ENCODE data around the gene XYLB.

XYLB gene

GRCh38 chr3:38308456-38308855, 38.1 kb upstream of the XYLB start:
- Histone ChIP-seq H3K9me3 (no peaks in the 10 kb centered on the region), H3K36me3 (peaks cover 0 to 4% (median 0%) of the 10 kb centered on the region in 3 donors), H3K4me1 (no peaks in the 10 kb centered on the region), H3K4me3 (no peak overlapping the region), H3K27ac (no peak overlapping the region), H3K27me3 (no peaks in the 10 kb centered on the region)
- intact Hi-C loops (cut with DNase I; ENCODE audit: low total_unique reads), result no loop called here
- TF ChIP-seq CTCF (IDR thresholded peaks at IDR 0.05), result no peak
- DNase-seq, result no peak

GRCh38 chr3:38311476-38311875, 35.1 kb upstream of the XYLB start:
- intact Hi-C loops (cut with DNase I; ENCODE audit: low total_unique reads), result no loop called here
- H3K27ac ChIP-seq, result no peak overlapping the region

GRCh38 chr3:38311941-38312340, 34.6 kb upstream of the XYLB start:
- intact Hi-C loops (cut with DNase I; ENCODE audit: low total_unique reads), result no loop called here
- TF ChIP-seq CTCF (IDR thresholded peaks at IDR 0.05), result no peak

More at GRCh38 chr3:38311476-38311875, 35.1 kb upstream of the XYLB start:
- no peak for DNase-seq
- H3K36me3 ChIP-seq, result no peaks in the 10 kb centered on the region
- H3K27me3 ChIP-seq, result no peaks in the 10 kb centered on the region
- no peaks in the 10 kb centered on the region for H3K9me3 ChIP-seq
- no peaks in the 10 kb centered on the region for H3K4me1 ChIP-seq
- no peak overlapping the region for H3K4me3 ChIP-seq
- no peak for TF ChIP-seq CTCF (IDR thresholded peaks at IDR 0.05)

GRCh38 chr3:38312356-38312755, 34.2 kb upstream of the XYLB start:
- Histone ChIP-seq H3K27me3 (no peaks in the 10 kb centered on the region), H3K4me3 (no peak overlapping the region), H3K36me3 (no peaks in the 10 kb centered on the region), H3K4me1 (no peaks in the 10 kb centered on the region), H3K9me3 (no peaks in the 10 kb centered on the region), H3K27ac (no peak overlapping the region)
- intact Hi-C loops (cut with DNase I; ENCODE audit: low total_unique reads), result no loop called here
- TF ChIP-seq CTCF (IDR thresholded peaks at IDR 0.05), result no peak
- DNase-seq, result no peak

More at GRCh38 chr3:38311941-38312340, 34.6 kb upstream of the XYLB start:
- Histone ChIP-seq H3K36me3 (no peaks in the 10 kb centered on the region), H3K4me3 (no peak overlapping the region), H3K27me3 (no peaks in the 10 kb centered on the region), H3K9me3 (no peaks in the 10 kb centered on the region), H3K27ac (no peak overlapping the region), H3K4me1 (no peaks in the 10 kb centered on the region)
- DNase-seq, result no peak

- intact Hi-C loops (cut with DNase I; ENCODE audit: low total_unique reads), result no loop called here
- Histone ChIP-seq H3K36me3 (no peaks in the 10 kb centered on the region), H3K9me3 (no peaks in the 10 kb centered on the region), H3K4me3 (no peak overlapping the region), H3K27me3 (no peaks in the 10 kb centered on the region), H3K27ac (no peak overlapping the region), H3K4me1 (no peaks in the 10 kb centered on the region)
- TF ChIP-seq CTCF (IDR thresholded peaks at IDR 0.05), result no peak
- DNase-seq, result no peak
Observed at GRCh38 chr3:38313263-38313662, 33.3 kb upstream of the XYLB start.

GRCh38 chr3:38313695-38314094, 32.9 kb upstream of the XYLB start:
- DNase-seq, result no peak
- no peak for TF ChIP-seq CTCF (IDR thresholded peaks at IDR 0.05)
- H3K4me1 ChIP-seq, result no peaks in the 10 kb centered on the region
- H3K4me3 ChIP-seq, result no peak overlapping the region
- H3K9me3 ChIP-seq, result no peaks in the 10 kb centered on the region
- H3K27ac ChIP-seq, result no peak overlapping the region
- intact Hi-C loops (cut with DNase I; ENCODE audit: low total_unique reads), result no loop called here
- H3K36me3 ChIP-seq, result no peaks in the 10 kb centered on the region
- no peaks in the 10 kb centered on the region for H3K27me3 ChIP-seq
